HG03060 (cell line): ENCODE data around the gene POLE2.
"Not testable (repeated sequence)": the region's sequence is repeated elsewhere in the genome, so short reads cannot be mapped to it uniquely, and the experiment has no call there.

Experiments
- ATAC-seq: cut with Tn5 transposase; IDR thresholded peaks from one replicate; pipeline ENCODE4 v1.9.1; 2021; ENCODE audit warnings: low read depth, moderate number of reproducible peaks; ENCODE audit not compliant: unreplicated experiment

POLE2 gene

DNA sequence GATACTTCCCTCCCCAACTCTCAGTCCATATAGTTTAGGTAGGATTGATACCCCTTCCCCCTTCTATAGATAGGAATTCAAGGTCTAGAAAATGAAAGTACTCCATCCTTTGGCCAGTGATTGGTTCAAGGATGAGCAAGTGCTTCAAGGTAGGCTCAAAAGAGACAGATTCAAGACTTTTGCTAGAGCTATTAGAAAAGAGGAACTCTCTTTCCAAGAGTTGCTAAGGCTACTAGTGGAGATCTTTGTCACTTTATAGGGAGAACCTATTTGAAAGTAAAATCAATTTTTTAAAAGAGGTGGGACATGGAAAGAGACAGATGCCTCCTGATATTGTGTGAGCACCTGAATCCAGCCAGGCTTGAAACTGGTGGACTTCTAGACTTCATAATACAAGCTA is 17.5 kb downstream of the POLE2 start:
- ATAC-seq: no peak

DNA sequence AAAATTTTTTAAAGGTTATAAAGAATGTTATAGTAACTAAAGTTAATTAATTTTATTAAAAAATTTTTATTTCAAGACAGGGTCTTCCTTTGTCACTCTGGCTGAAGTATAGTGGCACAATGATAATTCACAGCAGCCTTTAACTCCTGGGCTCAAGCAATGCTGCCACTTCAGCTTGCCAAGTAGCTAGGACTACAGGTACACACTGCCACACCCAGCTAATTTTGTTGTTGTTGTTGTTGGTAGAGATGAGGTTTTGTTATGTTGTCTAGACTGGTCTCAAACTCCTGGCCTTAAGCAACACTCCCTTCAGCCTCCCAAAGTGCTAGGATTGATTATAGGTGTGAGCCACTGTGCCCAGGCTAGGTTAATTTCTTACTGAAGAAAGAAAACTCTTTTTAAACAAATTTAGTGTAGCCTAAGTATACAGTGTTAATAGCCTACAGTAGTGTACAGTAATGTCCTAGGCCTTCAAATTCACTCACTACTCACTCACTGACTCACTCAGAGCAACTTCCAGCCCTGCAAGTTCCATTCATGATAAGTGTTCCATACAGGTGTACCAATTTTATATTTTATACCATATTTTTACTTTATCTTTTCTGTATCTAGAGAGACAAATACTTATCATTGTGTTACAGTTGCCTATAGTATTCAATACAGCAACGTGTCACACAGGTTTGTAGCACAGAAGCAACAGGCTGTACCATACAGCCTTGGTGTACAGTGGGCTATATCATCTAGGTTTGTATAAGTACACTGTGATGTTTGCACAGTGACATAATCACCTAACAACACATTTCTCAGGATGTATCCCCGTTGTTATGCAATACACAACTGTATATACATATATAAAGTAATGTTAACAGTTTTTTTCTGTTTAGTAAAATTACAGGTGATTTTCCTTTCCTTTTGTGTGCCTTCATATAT is 28.2 kb downstream of the POLE2 start:
- ATAC-seq: no peak

DNA sequence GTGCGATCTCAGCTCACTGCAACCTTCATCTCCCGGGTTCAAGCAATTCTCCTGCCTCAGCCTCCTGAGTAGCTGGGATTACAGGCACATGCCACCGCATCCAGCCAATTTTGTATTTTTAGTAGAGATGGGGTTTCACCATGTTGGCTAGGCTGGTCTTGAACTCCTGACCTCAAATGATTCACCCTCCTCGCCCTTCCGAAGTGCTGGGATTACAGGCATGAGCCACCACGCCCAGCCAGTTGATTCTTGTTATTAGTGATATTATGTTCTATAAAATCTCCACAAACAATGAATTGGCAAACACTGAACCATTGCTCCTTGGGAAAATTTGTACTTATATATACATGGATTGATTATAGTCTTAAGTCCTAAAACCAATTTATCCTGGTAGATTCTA is 30.5 kb downstream of the POLE2 start:
- ATAC-seq: not testable (repeated sequence)

DNA sequence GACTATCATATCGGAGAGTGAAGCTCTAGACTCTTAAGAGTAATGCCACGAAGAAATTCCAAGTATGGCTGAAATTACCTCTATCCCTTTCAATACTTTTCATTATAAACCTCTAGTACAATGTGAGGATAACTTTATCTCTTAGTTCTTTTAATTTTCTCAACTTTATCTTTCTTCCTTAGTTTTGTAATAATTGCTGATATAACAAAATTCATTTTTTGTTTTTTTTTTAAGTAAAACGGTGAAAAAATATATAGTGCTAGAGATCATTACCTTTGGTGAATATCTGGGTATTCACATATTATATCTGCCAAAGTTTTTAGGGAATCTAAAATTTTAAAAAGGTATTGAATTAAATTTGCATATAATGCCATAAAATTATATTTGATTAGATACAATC is 33.5 kb downstream of the POLE2 start:
- ATAC-seq: no peak

DNA sequence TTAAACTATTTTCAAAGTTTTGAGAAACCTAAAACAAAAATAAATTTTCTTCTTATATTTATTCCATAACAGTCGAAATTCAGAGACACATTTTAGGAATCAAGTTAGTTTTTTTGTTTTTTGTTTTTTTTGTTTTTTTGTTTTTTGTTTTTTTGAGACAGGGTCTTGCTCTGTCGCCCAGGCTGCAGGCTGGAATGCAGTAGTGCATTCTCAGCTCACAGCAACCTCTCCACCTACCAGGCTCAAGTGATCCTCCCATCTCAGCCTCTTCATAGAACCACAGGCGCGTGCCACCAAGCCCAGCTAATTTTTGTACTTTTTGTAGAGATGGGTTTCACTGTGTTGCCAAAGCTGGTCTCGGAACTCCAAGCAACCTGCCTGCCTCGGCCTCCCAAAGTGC is 34.5 kb downstream of the POLE2 start:
- ATAC-seq: no peak

DNA sequence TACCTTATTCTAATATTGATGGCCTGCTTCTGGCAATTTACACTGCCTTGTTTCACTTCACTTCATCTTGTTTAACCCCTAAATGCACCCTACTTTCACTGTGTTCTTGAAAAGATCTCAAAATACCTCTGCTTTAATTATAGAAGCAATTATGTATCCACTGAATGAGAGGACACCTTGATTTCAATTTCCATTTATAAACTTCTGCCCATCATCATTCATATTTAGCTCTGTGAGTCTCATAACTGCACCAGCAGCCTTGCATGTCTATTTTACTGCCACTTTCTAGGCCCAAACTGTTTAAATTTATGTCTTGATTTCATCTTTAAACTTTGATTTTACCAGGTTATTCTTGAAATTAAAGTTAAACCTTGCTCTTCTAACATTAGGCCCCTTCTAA is 45.9 kb downstream of the POLE2 start:
- ATAC-seq: no peak

DNA sequence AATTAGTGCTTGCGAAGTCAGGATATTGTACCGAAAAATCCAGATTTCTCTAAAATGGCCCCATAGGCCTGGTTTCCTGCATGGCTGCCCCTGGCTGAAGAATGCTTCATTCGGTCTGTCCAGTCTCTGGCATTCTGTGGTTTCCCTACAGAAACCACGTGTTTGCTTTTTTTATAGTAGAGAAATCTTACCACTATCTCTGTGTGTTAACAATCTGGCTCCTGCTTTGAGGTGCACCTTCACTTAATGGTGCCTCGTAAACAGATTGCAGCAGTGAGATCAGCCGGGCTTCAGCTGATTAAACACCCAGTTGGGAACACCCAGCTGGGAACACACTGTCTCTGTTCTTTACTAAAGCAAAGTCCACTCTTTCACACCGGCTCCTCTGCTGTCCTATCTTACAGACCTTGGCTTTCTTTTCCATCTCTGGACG is 46.3 kb downstream of the POLE2 start:
- no peak for ATAC-seq

DNA sequence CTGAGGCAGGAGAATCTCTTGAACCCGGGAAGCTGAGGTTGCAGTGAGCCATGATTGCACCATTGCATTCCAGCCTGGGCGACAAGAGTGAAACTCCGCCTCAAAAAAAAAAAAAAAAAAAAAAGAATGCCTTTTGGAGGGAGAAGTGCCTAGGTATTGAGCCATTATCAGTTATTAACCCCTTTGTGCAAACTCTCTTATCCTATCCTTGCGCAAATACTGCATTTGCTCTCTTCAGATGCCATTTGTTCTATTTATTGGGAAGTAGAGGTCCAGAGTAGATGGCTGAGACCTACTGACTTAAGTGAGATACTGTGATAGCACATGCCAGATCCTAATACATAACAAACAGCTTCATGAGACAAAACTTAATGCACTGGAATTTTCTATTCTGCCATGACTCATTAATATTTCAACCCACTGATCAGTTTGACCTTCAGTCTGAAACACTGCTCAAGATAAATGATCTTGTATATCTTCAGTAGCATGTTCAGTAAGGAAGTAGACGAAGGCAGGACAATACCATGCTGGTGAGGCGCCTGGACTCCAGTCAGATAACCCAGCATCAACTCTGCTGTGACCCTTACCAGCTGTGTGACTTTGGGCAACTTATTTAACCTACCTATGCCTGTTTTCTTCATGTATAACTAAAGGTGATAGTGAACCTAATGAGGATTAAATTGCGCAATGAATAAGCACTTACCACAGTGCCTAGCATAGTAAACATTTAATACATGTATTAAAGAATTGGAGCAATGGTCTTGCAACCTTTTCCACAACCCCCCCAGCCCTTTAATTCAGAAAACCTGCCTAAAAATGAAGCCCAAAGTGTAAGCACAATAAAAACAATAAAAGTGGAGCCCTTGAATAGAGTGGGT is 47.2 kb downstream of the POLE2 start:
- ATAC-seq: no peak

DNA sequence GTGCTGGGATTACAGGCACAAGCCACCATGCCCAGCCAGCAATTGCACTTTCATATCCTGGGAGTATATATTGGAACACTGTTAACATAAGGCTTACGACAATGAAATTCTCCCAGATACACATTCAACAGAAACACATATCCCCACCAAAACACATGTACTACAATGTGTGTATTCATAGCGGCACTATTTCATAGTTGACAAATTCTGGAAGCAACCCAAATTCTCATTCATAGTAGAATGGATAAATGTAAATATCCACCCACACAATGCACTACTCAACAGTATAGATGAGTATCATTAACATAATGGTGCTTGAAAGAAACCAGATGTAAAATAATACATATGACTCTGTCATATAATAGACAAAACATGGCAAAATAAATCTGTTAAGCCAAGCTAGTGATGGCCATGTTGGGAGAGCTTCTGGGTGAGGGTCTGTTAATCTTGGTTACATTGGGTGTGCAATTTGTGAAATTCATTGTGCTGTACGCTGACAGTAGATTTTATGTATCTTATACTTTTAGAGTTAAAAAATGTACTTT is 50.4 kb downstream of the POLE2 start:
- no peak for ATAC-seq

DNA sequence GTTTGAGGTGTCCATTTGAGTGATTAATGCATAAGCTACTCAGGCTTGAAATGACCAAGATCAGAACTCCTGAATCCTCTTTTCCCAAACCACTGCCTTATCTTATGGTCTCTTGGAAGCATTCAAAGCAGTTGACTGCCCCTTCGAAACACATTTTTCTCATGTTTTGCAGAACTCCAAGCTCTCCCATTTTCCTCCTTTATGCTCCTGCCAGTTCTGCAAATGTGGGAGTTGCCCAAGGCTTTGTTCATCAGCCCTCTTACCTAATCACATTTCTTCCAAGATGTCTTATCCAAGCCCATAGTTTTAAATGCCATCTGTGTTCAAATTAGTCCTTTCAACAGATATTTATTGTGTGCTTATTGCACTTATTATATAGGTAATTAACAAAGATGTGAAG is 51.1 kb downstream of the POLE2 start:
- no peak for ATAC-seq

DNA sequence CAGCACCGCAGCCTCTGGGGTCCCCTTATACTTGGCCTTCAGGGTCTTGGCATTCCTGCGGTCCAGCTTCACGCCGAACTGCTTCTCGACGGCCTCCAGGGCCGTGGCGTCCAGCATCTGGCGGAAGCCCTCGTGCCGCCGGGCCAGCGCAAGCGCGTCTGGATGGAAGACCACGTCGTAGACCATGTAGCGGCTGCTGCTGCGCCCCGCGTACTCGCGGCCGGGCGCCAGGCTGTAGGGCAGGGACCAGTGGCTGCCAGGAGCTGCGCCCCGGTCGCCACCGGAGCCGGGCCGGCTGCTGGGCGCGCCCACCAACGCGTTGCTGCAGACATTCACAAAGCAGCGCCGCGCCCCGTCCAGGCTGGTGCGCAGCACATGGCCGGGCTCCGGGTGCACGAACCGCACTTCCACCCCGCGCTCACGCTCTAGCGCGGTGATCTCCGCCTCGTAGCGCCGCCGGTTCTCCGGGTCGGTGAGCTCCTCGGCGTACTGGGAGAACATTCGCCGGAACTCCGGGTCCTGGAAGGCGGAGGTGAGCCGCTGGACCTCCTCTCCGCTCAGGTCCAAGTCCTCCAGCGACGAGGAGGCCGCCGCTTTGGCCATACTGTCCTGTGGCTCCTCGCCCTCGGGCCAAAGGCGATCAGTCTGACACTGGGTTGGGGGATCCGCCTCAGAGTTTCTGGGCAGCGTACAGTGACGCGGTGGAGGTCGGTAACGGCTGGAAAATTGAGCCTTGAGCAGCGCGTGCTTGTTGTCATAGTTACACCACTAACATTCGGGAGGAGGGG is 53.3 kb downstream of the POLE2 start, which contains the start of gene DNAAF2:
Gene DNAAF2, minus strand, starts transcription at position 698 of the 788 bp plus-strand sequence. Its CDS starts 95 bp downstream, at position 603.
- peak; percentile 16 for ATAC-seq

DNA sequence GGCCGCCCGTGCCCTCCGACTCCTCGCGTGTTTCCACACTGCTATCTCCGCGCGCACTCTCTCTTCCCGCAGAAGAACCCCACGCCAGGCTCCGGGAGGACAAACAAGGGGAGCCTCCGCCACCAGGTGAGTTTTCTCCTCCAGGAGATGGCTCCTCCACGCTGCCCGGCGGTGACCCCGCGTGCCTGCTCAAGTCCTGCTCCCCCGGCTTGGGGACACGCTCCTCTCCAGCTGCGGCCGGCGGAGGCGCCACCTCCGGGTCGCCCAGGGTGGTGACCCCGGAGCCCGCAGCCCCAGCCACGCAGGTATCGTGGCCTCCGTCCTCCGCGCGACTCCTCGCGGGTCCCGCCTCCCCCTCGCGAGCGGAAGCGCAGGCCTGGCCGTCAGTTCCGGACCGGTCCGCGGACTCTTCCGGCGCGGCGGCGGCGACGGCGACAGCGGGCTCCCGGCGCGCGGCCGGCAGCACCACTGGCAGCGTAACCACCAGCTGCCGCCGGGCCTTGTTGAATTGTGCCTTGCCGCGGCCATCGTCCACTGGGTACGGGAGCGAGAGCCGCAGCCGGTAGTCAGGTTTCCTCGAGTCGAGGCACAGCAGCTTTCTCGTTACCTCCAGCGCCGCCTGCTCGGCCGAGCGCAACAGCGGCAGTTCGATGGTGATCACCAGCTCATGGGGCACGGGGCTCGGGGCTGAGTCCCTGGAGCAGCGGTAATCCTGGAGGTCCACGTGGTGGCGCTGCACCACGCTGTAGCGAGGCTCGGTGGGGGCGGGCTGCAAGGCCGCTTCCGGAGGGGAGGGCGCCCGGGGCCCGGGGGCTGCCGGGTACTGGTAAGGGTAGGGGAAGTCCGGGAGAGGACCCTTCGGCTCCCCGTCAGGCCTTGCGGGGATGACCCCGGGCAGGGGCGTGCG is 54.1 kb downstream of the POLE2 start:
- ATAC-seq: peak; percentile 64

DNA sequence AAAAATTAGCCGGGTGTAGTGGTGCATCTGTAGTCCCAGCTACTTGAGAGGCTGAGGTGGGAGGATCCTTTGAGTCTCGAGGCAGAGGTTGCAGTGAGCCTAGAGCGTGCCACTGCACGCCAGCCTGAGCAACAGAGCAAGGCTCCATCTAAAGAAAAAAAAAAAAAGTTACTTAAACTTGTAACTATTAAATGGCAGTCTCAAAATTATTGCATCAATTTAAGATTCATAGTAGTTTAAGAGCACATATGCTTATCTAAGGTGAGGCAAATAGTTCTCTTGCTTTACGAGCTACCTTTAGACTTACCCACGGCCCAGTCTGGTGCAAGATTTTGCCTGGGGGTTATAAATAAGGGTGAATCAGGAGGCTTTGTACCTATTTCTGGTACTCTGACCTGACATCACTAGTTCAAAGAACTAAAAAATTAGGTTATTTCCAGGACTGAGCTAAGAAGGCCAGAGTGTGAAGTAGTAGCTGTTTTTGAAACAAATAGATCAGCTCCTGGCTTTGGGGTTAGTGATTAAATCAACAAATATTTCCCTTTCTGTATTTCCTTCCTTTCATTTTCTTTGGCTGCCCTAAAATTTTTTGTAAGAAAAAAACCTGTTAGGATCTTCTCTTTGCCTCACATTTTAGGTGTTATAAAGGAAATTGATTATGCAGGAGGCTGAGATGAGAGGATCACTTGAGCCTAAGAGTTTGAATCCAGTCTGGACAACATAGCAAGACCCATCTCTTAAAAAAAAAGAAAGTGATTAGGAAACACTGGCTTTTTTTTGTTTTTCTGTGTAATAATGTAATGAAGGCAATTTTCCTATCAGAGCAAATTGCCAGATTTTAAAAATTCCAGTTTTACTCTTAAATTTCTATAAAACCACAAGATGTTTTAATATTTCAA is 63.8 kb downstream of the POLE2 start:
- no peak for ATAC-seq

DNA sequence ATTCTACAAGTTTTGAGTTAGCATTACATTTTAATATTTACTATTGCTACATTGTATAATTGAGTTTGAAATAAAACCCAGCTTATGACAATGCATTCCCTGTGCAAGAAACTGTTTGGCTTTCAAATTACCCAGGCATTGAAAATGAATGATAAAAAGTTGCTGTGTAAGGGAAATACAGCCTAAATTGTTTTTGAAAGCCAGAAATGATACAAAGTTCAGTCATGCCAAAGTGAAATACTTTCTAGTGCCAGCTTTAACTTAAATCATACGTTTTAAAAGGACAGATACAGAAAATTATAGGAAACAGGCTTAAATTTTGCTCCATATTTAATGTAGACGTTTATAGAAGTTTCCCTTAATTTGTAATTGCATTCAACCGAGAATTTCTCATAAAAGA is 64.6 kb downstream of the POLE2 start:
- ATAC-seq: no peak

DNA sequence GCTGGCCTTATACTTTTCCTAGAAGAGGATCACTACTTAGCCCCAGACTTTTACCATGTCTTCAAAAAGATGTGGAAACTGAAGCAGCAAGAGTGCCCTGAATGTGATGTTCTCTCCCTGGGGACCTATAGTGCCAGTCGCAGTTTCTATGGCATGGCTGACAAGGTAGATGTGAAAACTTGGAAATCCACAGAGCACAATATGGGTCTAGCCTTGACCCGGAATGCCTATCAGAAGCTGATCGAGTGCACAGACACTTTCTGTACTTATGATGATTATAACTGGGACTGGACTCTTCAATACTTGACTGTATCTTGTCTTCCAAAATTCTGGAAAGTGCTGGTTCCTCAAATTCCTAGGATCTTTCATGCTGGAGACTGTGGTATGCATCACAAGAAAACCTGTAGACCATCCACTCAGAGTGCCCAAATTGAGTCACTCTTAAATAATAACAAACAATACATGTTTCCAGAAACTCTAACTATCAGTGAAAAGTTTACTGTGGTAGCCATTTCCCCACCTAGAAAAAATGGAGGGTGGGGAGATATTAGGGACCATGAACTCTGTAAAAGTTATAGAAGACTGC is 65.9 kb downstream of the POLE2 start:
- ATAC-seq: no peak

DNA sequence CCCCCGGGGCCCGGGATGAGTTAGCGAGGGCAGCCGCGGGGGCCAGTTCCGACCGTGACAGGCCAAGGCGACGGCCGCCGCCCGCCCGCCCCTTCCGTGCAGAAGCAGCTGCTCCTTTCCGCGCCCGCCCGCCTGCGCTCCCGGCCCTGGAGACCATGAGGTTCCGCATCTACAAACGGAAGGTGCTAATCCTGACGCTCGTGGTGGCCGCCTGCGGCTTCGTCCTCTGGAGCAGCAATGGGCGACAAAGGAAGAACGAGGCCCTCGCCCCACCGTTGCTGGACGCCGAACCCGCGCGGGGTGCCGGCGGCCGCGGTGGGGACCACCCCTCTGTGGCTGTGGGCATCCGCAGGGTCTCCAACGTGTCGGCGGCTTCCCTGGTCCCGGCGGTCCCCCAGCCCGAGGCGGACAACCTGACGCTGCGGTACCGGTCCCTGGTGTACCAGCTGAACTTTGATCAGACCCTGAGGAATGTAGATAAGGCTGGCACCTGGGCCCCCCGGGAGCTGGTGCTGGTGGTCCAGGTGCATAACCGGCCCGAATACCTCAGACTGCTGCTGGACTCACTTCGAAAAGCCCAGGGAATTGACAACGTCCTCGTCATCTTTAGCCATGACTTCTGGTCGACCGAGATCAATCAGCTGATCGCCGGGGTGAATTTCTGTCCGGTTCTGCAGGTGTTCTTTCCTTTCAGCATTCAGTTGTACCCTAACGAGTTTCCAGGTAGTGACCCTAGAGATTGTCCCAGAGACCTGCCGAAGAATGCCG is 66.7 kb downstream of the POLE2 start:
- ATAC-seq: no peak
